Measurements from ENCODE around the gene IVD. TPM values are rescaled to one million over a fixed set of nuclear protein-coding genes. Genes with fewer than 3 reads are reported as not detected.
A peak's percentile ranks its signal among the peaks of the same experiment; 100 is the strongest.

Gene IVD
- total and polyA plus RNA-seq, 12 donors = 61.0 to 252 (median 140) TPM

DNA sequence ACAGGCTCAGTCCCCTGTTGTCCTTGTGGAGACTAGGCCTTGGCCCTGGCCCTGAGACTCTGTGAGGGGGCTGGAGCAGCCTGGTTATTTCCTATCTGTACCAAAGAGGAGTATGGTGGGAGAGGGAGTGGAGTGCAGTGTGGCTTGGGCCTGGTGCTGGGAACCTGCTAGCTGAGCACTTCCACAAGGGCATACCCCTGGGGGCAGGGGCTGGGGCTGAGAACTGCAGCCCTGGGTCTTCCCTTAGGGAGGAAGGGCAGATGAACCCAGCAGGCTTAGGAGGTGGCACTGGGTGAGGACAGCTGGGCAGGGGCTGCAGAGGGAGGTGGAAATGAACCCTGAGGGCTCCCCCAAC lies 61.6 kb downstream of the IVD start:
- Histone ChIP-seq H3K27ac (no peak overlapping the region), H3K4me3 (no peak overlapping the region), H3K4me1 (replicated peaks in 1 of 2) (peaks cover 0 to 19% of the 10 kb centered on the region in 2 donors), H3K36me3 (replicated peaks in 1 of 2) (peaks cover 0 to 43% of the 10 kb centered on the region in 2 donors), H3K27me3 (no peaks in the 10 kb centered on the region), H3K9me3 (replicated peaks in 1 of 3) (no peaks in the 10 kb centered on the region)
- intact Hi-C loops (cut with DNase I) = no loop called here
- DNase-seq = no peak
- TF ChIP-seq, protein P1, sequence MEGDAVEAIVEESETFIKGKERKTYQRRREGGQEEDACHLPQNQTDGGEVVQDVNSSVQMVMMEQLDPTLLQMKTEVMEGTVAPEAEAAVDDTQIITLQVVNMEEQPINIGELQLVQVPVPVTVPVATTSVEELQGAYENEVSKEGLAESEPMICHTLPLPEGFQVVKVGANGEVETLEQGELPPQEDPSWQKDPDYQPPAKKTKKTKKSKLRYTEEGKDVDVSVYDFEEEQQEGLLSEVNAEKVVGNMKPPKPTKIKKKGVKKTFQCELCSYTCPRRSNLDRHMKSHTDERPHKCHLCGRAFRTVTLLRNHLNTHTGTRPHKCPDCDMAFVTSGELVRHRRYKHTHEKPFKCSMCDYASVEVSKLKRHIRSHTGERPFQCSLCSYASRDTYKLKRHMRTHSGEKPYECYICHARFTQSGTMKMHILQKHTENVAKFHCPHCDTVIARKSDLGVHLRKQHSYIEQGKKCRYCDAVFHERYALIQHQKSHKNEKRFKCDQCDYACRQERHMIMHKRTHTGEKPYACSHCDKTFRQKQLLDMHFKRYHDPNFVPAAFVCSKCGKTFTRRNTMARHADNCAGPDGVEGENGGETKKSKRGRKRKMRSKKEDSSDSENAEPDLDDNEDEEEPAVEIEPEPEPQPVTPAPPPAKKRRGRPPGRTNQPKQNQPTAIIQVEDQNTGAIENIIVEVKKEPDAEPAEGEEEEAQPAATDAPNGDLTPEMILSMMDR (IDR thresholded peaks at IDR 0.05) = no peak
- no peak for TF ChIP-seq POLR2A (IDR thresholded peaks at IDR 0.05)

DNA sequence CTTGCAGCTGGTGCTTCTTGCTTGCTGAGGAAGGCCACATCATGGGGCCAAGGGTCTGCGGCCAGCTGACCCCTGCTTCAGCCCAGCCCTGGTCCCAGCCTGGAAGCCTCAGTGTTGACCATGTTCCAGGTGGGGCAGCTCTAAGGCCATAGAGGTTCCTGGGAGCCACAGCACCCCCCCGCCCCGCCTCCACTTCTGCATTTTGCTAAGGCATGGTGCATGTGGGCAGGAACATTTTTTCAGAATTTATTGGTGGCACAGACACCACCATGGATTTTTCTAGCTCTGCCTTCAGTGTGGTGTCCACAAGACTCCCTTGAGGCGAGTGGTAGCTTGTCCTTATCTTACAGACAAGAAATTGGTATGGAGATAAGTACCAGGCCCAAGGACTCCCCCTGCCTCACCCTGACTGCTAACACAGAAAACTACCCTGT lies 63.3 kb downstream of the IVD start:
- intact Hi-C loops (cut with DNase I) = no loop called here
- no peak overlapping the region for H3K27ac ChIP-seq
- TF ChIP-seq POLR2A (IDR thresholded peaks at IDR 0.05) = no peak
- TF ChIP-seq, protein P1 (IDR thresholded peaks at IDR 0.05) = no peak
- no peaks in the 10 kb centered on the region for H3K27me3 ChIP-seq
- no peak overlapping the region for H3K4me3 ChIP-seq
- H3K36me3 ChIP-seq (replicated peaks in 1 of 2) = peaks cover 0 to 31% of the 10 kb centered on the region in 2 donors
- peak in 1 of 7 donors; percentile 20 for DNase-seq
- no peaks in the 10 kb centered on the region for H3K9me3 ChIP-seq (replicated peaks in 1 of 3)
- WGBS, 4 donors = 76 to 92% (median 83%) methylated on average over 3 to 4 of the region's 4 CpGs
- H3K4me1 ChIP-seq (replicated peaks in 1 of 2) = peaks cover 0 to 19% of the 10 kb centered on the region in 2 donors

DNA sequence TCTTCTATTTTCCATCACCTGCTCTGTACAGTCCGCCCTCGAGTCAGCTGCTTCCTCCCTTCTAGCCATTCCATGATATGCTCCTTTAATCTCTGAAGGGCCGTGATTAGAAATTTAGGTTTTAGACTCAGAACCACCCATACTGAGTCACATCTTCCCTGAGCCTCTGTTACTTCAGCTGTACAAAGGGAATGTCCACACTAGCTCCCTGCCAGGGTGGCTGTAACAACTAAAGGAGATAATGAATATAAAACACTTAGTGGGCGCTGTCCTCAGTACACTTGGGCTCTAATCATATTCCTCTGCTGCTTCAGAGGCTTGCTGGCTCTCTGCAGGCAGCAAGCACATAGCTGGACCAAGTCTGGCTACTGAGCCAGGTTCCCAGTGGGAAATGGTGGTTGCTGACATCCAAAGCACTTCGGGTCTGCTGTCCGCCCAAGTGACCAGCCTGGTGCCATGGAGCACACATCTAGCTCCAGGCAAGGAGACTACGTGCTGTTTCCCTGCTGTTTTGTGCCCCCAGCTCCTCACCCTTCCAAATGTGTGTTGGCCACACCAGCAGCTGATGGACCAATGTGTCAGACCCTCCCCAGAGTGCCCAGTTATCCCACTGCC lies 64.3 kb downstream of the IVD start:
- no peak for DNase-seq
- intact Hi-C loops (cut with DNase I) = no loop called here
- H3K36me3 ChIP-seq (replicated peaks in 1 of 2) = peaks cover 0 to 21% of the 10 kb centered on the region in 2 donors
- H3K9me3 ChIP-seq (replicated peaks in 1 of 3) = no peaks in the 10 kb centered on the region
- H3K4me3 ChIP-seq = peak overlapping the region in 1 of 4 donors; percentile 86
- WGBS, 4 donors = 78 to 81% (median 79%) methylated on average over 7 of the region's 7 CpGs
- H3K27me3 ChIP-seq = no peaks in the 10 kb centered on the region
- TF ChIP-seq POLR2A (IDR thresholded peaks at IDR 0.05) = no peak
- TF ChIP-seq, protein P1 (IDR thresholded peaks at IDR 0.05) = no peak
- peak overlapping the region in 4 of 5 donors; percentile 7 to 97 (median 84) for H3K27ac ChIP-seq
- peaks cover 0 to 19% of the 10 kb centered on the region in 2 donors for H3K4me1 ChIP-seq (replicated peaks in 1 of 2)

DNA sequence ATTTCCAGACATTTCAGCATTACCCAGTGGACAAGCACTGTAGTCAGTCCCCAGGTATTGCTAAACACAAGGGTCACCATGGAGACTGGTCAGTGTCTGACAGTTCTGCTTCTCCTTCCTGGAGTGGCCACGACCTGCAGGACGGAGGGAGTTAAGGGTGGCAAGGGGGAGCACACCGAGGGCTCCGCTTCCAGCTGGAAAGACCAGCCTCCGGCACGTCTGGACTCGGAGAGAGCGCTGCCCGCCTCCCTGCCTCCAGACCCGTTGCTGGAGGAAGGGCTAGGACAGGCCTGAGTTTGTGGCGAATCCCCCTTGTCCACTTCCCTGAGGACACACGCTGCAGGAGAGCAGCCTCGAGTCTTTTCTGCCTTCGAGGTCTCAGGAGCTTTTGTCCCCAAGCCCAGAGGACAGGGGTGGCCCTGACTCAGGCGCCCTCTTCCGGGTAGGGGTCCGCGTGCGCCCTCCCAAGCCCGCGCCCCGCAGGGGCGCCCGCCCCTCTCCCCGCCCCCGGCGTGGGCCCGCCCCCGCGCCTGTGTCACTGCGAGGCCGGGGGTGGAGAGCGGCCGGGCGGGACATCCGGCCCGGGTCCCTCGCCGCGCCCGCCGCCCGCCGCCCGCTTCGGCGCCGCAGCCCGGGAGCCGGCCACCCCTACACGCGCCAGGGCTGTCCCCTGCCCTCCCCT lies 65.0 kb downstream of the IVD start, which contains the start of gene CHST14:
CHST14 (plus strand) TSS at position 562 of the 682 bp plus-strand sequence. CDS start 230 bp downstream, outside the sequence.
- Histone ChIP-seq H3K36me3 (replicated peaks in 1 of 2) (peaks cover 0 to 14% of the 10 kb centered on the region in 2 donors), H3K27ac (peak within 1 kb of the TSS in 4 of 5 donors; percentile 55 to 97 (median 84)), H3K4me1 (replicated peaks in 1 of 2) (peaks cover 0 to 19% of the 10 kb centered on the region in 2 donors), H3K27me3 (no peaks in the 10 kb centered on the region), H3K9me3 (replicated peaks in 1 of 3) (no peaks in the 10 kb centered on the region), H3K4me3 (peak within 1 kb of the TSS in 3 of 4 donors; percentile 34 to 86 (median 85))
- 1 to 18% (median 3%) methylated on average over 3 to 51 of the region's 52 CpGs for WGBS, 4 donors
- intact Hi-C loops (cut with DNase I) = no loop called here
- TF ChIP-seq POLR2A (IDR thresholded peaks at IDR 0.05) = peak in 1 of 2 donors; percentile 27
- TF ChIP-seq, protein P1 (IDR thresholded peaks at IDR 0.05) = no peak
- DNase-seq = peak; percentile 52 to 74 (median 64)

Other genes with a start within 250 kb of the IVD start
- 10 to 100 TPM in 1 of 9 donors, 1 to 10 TPM in 8; 1.1 to 13.7 (median 2.7) TPM for gene BUB1B, start 244.7 kb upstream of the IVD start, total RNA-seq
- gene BUB1B, start 244.7 kb upstream of the IVD start, polyA plus RNA-seq = 1 to 10 TPM in 2 of 3 donors, under 1 TPM in 1; 0.81 to 2.9 (median 1.4) TPM
- gene PAK6, start 166.7 kb upstream of the IVD start, total RNA-seq = 10 to 100 TPM in 7 of 9 donors, 1 to 10 TPM in 2; 5.8 to 31.0 (median 18.2) TPM
- 10 to 100 TPM in 1 of 3 donors, 1 to 10 TPM in 2; 4.9 to 11.3 (median 6.0) TPM for gene PAK6, start 166.7 kb upstream of the IVD start, polyA plus RNA-seq
- gene ANKRD63, start 122.7 kb upstream of the IVD start, total RNA-seq = not detected
- not detected for gene ANKRD63, start 122.7 kb upstream of the IVD start, polyA plus RNA-seq
- gene PLCB2, start 97.9 kb upstream of the IVD start, total RNA-seq = 10 to 100 TPM in 7 of 9 donors, 1 to 10 TPM in 2; 2.5 to 36.1 (median 23.6) TPM
- 100 to 1,000 TPM in 1 of 3 donors, 10 to 100 TPM in 1, 1 to 10 TPM in 1; 5.4 to 100 (median 39.4) TPM for gene PLCB2, start 97.9 kb upstream of the IVD start, polyA plus RNA-seq
- 10 to 100 TPM; 10.6 to 25.5 (median 19.3) TPM for gene INAFM2, start 82.1 kb upstream of the IVD start, total RNA-seq
- 10 to 100 TPM; 12.0 to 24.5 (median 20.9) TPM for gene INAFM2, start 82.1 kb upstream of the IVD start, polyA plus RNA-seq
- gene CCDC9B, start 64.9 kb upstream of the IVD start, total RNA-seq = 10 to 100 TPM in 7 of 9 donors, 1 to 10 TPM in 1, under 1 TPM in 1; 0.72 to 41.0 (median 11.0) TPM
- 10 to 100 TPM in 1 of 3 donors, 1 to 10 TPM in 2; 5.3 to 30.4 (median 6.5) TPM for gene CCDC9B, start 64.9 kb upstream of the IVD start, polyA plus RNA-seq
- under 1 TPM in 1 of 9 donors, not detected in 8; 0.79 TPM for gene PHGR1, start 54.8 kb upstream of the IVD start, total RNA-seq
- 1 to 10 TPM in 2 of 3 donors, not detected in 1; 1.3 to 4.5 TPM for gene PHGR1, start 54.8 kb upstream of the IVD start, polyA plus RNA-seq
- 1 to 10 TPM in 4 of 9 donors, under 1 TPM in 4, not detected in 1; 0.36 to 3.6 (median 0.94) TPM for gene DISP2, start 47.6 kb upstream of the IVD start, total RNA-seq
- 10 to 100 TPM in 2 of 3 donors, 1 to 10 TPM in 1; 1.8 to 19.4 (median 10.3) TPM for gene DISP2, start 47.6 kb upstream of the IVD start, polyA plus RNA-seq
- 10 to 100 TPM in 5 of 9 donors, 1 to 10 TPM in 4; 4.0 to 39.8 (median 10.7) TPM for gene KNSTRN, start 23.1 kb upstream of the IVD start, total RNA-seq
- 10 to 100 TPM in 1 of 3 donors, 1 to 10 TPM in 2; 7.0 to 21.9 (median 9.2) TPM for gene KNSTRN, start 23.1 kb upstream of the IVD start, polyA plus RNA-seq
- gene BAHD1, start 35.2 kb downstream of the IVD start, total RNA-seq = 10 to 100 TPM; 26.3 to 58.8 (median 34.5) TPM
- gene BAHD1, start 35.2 kb downstream of the IVD start, polyA plus RNA-seq = 10 to 100 TPM; 13.2 to 30.8 (median 23.6) TPM
- 10 to 100 TPM in 5 of 9 donors, 1 to 10 TPM in 4; 7.4 to 20.6 (median 14.0) TPM for gene CHST14, start 65.2 kb downstream of the IVD start, total RNA-seq
- gene CHST14, start 65.2 kb downstream of the IVD start, polyA plus RNA-seq = 10 to 100 TPM in 1 of 3 donors, 1 to 10 TPM in 2; 5.0 to 11.0 (median 6.7) TPM
- gene CCDC32, start 159.2 kb downstream of the IVD start, total RNA-seq = 10 to 100 TPM; 28.4 to 42.8 (median 37.7) TPM
- 10 to 100 TPM; 33.1 to 41.7 (median 37.7) TPM for gene CCDC32, start 159.2 kb downstream of the IVD start, polyA plus RNA-seq
- gene RPUSD2, start 163.5 kb downstream of the IVD start, total RNA-seq = 10 to 100 TPM; 10.0 to 20.7 (median 11.9) TPM
- gene RPUSD2, start 163.5 kb downstream of the IVD start, polyA plus RNA-seq = 10 to 100 TPM in 2 of 3 donors, 1 to 10 TPM in 1; 5.7 to 18.5 (median 11.0) TPM
- 1 to 10 TPM in 8 of 9 donors, under 1 TPM in 1; 0.69 to 7.9 (median 1.7) TPM for gene KNL1, start 188.5 kb downstream of the IVD start, total RNA-seq
- under 1 TPM; 0.13 to 0.77 (median 0.16) TPM for gene KNL1, start 188.5 kb downstream of the IVD start, polyA plus RNA-seq